Activated CD8-positive, alpha-beta T cell treated with anti-CD3 and anti-CD28 coated beads for 36 hours (primary cell): ENCODE results near the gene TOPBP1. TPM values are rescaled to one million over a fixed set of nuclear protein-coding genes. Genes with fewer than 3 reads are reported as not detected.
"Not testable (repeated sequence)": the region's sequence is repeated elsewhere in the genome, so short reads cannot be mapped to it uniquely, and the experiment has no call there.

ENCODE experiments used
- ATAC-seq: fragments of 200-7000 bp; cut with Tn5 transposase; one replicate; pipeline ENCODE4 v1.10.0; 2021; ENCODE audit warnings: mild to moderate bottlenecking, moderate library complexity
- CTCF ChIA-PET: fragments of 350-600 bp; sonication (Branson Sonifier 250); formaldehyde crosslinking; loops from one replicate; lab custom pipeline; 2021; ENCODE audit warnings: antibody characterized with exemption; lab: Charles Lee
- POLR2A ChIA-PET: fragments of 350-600 bp; sonication (Branson Sonifier 250); formaldehyde crosslinking; loops from one replicate; lab custom pipeline; 2021; ENCODE audit warnings: antibody characterized with exemption; lab: Charles Lee
- DNase-seq: peaks from one replicate; pipeline ENCODE4 v3.0.0-alpha.2; 2020
- H3K27ac Mint-ChIP-seq: one replicate; pipeline ENCODE4 v1.8.0; 2021; ENCODE audit warnings: mild to moderate bottlenecking, mixed read lengths
- H3K27me3 Mint-ChIP-seq: one replicate; pipeline ENCODE4 v1.8.0; 2021; ENCODE audit warnings: mixed read lengths
- H3K36me3 Mint-ChIP-seq: one replicate; pipeline ENCODE4 v1.8.0; 2021; ENCODE audit warnings: low read depth, mixed read lengths
- H3K4me1 Mint-ChIP-seq: one replicate; pipeline ENCODE4 v1.8.0; 2021; ENCODE audit warnings: low read depth, mixed read lengths
- H3K4me3 Mint-ChIP-seq: one replicate; pipeline ENCODE4 v1.8.0; 2021; ENCODE audit warnings: mild to moderate bottlenecking, moderate library complexity, mixed read lengths
- H3K9me3 Mint-ChIP-seq: one replicate; pipeline ENCODE4 v1.8.0; 2021; ENCODE audit warnings: mixed read lengths
- CTCF ChIP-seq: fragments of 200-600 bp; IDR thresholded peaks from one replicate; pipeline ENCODE4 v1.8.0; 2022; ENCODE audit warnings: antibody characterized with exemption, mild to moderate bottlenecking
- intact Hi-C: fragments of 100-400 bp; cut with micrococcal nuclease; formaldehyde crosslinking; loops from one replicate; pipeline ENCODE4 v1.10.0; 2022
- total RNA-seq, 2 experiments: library from RNA; stranded (reverse); gene quantifications; one replicate each; pipeline ENCODE4 v1.2.3, GENCODE V29; 2021

TOPBP1 gene
- total RNA-seq, 2 experiments from 2014 or later = 80.1 to 83.5 TPM

DNA sequence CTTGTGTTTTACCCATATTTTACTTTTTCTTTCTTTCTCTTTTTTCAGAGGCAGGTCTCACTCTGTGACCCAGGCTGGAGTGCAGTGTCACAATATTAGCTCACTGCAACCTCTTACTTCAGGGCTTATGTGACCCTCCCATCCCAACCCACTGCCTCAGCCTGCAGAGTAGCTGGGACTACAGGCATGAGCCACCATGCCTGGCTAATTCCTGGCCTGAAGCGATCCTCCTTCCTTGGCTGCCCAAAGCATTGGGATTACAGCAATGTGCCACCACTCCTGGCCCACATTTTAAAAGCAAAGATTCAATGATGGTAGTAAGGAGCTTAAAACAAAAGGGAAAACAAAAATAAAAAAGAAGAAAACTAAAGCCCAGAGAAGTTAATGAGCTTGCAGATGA lies 99.4 kb downstream of the TOPBP1 start:
- H3K36me3 Mint-ChIP-seq = no peaks in the 10 kb centered on the region
- ChIA-PET POLR2A (no interaction called here), CTCF (interaction anchor here (0.9 to 3.1 kb wide), 4 partner anchors 10 to 74 kb away, joined by 3 to 13 read pairs (median 4); no protein-coding TSS in a partner anchor)
- H3K4me3 Mint-ChIP-seq = no peak overlapping the region
- no peak for ATAC-seq
- intact Hi-C loops = no loop called here
- TF ChIP-seq CTCF = no peak
- no peak overlapping the region for H3K27ac Mint-ChIP-seq
- H3K27me3 Mint-ChIP-seq = no peaks in the 10 kb centered on the region
- no peaks in the 10 kb centered on the region for H3K4me1 Mint-ChIP-seq
- no peak for DNase-seq
- no peaks in the 10 kb centered on the region for H3K9me3 Mint-ChIP-seq

DNA sequence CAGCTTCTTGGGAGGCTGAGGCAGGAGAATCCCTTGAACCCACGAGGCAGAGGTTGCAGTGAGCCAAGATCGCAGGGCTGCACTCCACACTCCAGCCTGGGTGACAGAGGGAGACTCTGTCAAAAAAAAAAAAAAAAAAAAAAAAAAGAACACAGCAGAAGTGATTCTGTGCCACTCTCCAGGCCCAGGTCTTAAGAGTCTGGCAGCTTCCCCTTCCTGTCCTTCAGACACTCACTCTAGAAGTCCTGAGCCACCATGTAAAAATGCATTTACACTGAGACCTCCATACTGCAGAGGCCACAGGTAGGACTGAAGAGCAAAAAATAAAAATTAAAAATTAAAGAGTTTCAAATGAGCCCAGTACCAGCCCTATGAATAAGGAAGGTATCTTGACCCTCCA lies 100.1 kb downstream of the TOPBP1 start:
- intact Hi-C loops = no loop called here
- no peak for TF ChIP-seq CTCF
- ChIA-PET CTCF (interaction anchor here (1.0 to 1.4 kb wide), 2 partner anchors 34 to 73 kb away, joined by 3 read pairs; no protein-coding TSS in a partner anchor), POLR2A (no interaction called here)
- Mint-ChIP-seq H3K36me3 (no peaks in the 10 kb centered on the region), H3K9me3 (no peaks in the 10 kb centered on the region), H3K27me3 (no peaks in the 10 kb centered on the region), H3K4me1 (no peaks in the 10 kb centered on the region), H3K4me3 (no peak overlapping the region), H3K27ac (no peak overlapping the region)
- ATAC-seq (no peak), DNase-seq (no peak)

DNA sequence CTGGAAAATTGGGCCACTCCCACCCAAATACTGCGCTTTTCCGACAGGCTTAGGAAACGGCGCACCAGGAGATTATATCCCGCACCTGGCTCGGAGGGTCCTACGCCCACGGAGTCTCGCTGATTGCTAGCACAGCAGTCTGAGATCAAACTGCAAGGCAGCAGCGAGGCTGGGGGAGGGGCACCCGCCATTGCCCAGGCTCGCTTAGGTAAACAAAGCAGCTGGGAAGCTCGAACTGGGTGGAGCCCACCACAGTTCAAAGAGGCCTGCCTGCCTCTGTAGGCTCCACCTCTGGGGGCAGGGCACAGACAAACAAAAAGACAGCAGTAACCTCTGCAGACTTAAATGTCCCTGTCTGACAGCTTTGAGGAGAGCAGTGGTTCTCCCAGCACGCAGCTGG lies 110.2 kb downstream of the TOPBP1 start:
- H3K27me3 Mint-ChIP-seq, H3K9me3 Mint-ChIP-seq, H3K27ac Mint-ChIP-seq, H3K36me3 Mint-ChIP-seq, POLR2A ChIA-PET, intact Hi-C loops, ATAC-seq, H3K4me3 Mint-ChIP-seq, H3K4me1 Mint-ChIP-seq, DNase-seq, CTCF ChIA-PET: not testable (repeated sequence)

Other genes starting within 250 kb of the TOPBP1 start
- gene CDV3, start 88.3 kb downstream of the TOPBP1 start, total RNA-seq = 100 to 1,000 TPM; 211 to 212 TPM
- under 1 TPM; 0.02 to 0.34 TPM for gene TF, start 84.5 kb upstream of the TOPBP1 start, total RNA-seq
- 10 to 100 TPM; 63.8 to 65.8 TPM for gene SRPRB, start 143.9 kb upstream of the TOPBP1 start, total RNA-seq
- gene RAB6B, start 233.9 kb upstream of the TOPBP1 start, total RNA-seq = 1 to 10 TPM; 1.7 to 2.0 TPM